Measurements from ENCODE around the gene CLN6.
A peak's percentile ranks its signal among the peaks of the same experiment; 100 is the strongest.

The CLN6 gene

DNA sequence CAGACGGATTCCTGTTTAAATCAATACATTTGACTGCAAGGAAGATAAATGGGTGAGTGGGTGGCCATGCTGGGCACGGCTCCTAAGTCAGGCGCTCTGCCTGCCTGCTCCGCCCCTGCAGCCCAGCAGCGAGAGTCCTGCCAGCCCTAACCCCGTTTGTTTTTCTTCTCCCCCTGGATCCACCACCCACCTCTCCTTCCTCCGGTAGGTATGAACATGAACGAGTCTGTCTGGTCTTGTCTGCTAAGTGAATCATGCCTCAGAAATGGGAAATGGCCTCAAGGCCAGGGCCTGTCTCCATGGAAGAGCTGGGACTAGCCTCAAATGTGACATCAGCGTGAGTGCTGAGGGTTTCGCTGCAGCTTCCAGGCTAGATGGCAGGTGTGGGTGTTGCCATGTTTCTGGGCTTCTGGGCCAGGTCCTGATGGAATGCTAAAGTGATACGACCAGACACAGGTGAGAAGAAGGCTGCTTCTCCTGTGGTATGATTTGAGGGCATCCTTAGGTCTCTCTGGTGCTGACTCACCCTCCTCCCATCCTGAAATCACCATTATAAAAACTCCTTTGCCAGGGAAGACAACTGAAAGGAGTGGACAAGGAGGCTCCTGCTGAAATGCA lies 42.4 kb upstream of the CLN6 start:
- no peaks in the 10 kb centered on the region for H3K9me3 ChIP-seq (ENCODE audit: insufficient read depth, low read depth, low read length)
- no peaks in the 10 kb centered on the region for H3K27me3 ChIP-seq (ENCODE audit: insufficient read depth, low read length)
- WGBS, result 37% methylated on average over 11 of the region's 11 CpGs
- H3K27ac ChIP-seq (ENCODE audit: low read depth, low read length), result 0 out of 2 replicates have a peak overlapping the region, but pooled peaks have one; percentile 9
- peaks cover 24% of the 10 kb centered on the region for H3K4me1 ChIP-seq (ENCODE audit: insufficient read depth, low read length)
- H3K9ac ChIP-seq (ENCODE audit: low read depth, low read length), result peak overlapping the region; percentile 12; the same call in 1 of the 2 replicates
- no peaks in the 10 kb centered on the region for H3K36me3 ChIP-seq (ENCODE audit: insufficient read depth, low read length)
- 0 out of 2 replicates have a peak overlapping the region, but pooled peaks have one; percentile 7 for H3K4me3 ChIP-seq (ENCODE audit: low read length)

DNA sequence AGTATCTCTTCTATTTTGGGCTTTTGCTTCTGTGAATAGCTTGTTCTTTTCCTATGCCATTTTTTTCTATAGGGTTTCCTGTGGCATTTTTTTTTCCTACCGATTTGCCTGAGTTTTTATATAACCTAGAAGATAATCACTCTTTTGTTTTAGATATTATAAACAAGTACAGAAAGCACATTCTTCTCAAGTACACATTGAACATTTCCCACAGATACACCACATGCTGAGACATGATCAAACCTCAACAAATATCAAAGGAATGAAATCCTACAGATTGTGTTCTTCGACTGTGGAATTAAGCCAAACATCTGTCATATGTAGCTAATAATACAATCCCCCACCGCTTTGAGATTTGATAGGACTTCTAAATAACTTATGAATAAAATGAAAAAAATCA lies 38.9 kb upstream of the CLN6 start:
- H3K36me3 ChIP-seq (ENCODE audit: insufficient read depth, low read length), result no peaks in the 10 kb centered on the region
- H3K4me3 ChIP-seq (ENCODE audit: low read length), result no peak overlapping the region
- H3K9ac ChIP-seq (ENCODE audit: low read depth, low read length), result no peak overlapping the region
- WGBS, result 83% methylated on average over 1 of the region's 3 CpGs
- H3K4me1 ChIP-seq (ENCODE audit: insufficient read depth, low read length), result peaks cover 48% of the 10 kb centered on the region
- no peaks in the 10 kb centered on the region for H3K27me3 ChIP-seq (ENCODE audit: insufficient read depth, low read length)
- H3K9me3 ChIP-seq (ENCODE audit: insufficient read depth, low read depth, low read length), result no peaks in the 10 kb centered on the region
- no peak overlapping the region for H3K27ac ChIP-seq (ENCODE audit: low read depth, low read length)

DNA sequence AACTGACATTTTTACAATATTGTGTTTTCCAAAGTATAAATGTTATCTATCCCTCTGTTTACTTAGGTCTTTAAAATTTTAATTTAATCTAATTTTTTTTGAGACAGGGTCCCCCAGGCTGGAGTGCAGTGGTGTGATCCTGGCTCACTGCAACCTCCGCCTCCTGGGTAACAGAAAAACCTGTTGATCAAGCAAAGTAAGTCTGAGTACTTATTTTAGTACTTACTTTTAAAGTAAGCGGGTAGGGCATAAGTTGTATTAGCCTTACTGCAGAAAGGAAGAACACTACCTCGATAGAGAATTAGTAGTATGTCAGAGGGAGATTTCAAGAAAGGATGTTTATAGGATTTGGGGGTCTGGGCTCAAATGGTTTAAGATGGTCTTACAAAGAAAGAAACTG lies 36.1 kb upstream of the CLN6 start:
- Histone ChIP-seq H3K27me3 (ENCODE audit: insufficient read depth, low read length) (no peaks in the 10 kb centered on the region), H3K36me3 (ENCODE audit: insufficient read depth, low read length) (no peaks in the 10 kb centered on the region), H3K9me3 (ENCODE audit: insufficient read depth, low read depth, low read length) (no peaks in the 10 kb centered on the region), H3K27ac (ENCODE audit: low read depth, low read length) (no peak overlapping the region), H3K9ac (ENCODE audit: low read depth, low read length) (no peak overlapping the region), H3K4me3 (ENCODE audit: low read length) (no peak overlapping the region), H3K4me1 (ENCODE audit: insufficient read depth, low read length) (peaks cover 40% of the 10 kb centered on the region)
- WGBS, result 91% methylated on average over 3 of the region's 3 CpGs

DNA sequence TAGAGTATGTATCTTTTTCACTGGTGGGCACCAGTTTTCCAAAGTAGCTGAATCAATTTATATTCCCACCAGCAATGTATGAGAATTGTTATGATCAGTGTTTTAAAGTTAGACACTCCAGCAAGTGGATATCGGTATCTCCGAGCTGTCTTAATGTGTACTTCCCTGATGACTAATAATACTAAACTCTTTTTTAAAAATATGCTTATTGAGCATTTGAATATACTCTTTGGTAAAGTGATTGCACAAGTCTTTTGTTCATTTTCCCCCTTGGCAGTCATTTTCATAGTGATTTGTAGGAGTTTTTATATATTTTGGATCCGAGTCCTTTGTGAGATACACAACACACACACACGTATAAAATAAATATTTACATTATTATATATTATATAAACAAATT lies 35.6 kb upstream of the CLN6 start:
- WGBS, result 100% methylated on average over 1 of the region's 4 CpGs
- Histone ChIP-seq H3K9me3 (ENCODE audit: insufficient read depth, low read depth, low read length) (no peaks in the 10 kb centered on the region), H3K4me1 (ENCODE audit: insufficient read depth, low read length) (peaks cover 40% of the 10 kb centered on the region), H3K27me3 (ENCODE audit: insufficient read depth, low read length) (no peaks in the 10 kb centered on the region), H3K4me3 (ENCODE audit: low read length) (no peak overlapping the region), H3K9ac (ENCODE audit: low read depth, low read length) (no peak overlapping the region), H3K36me3 (ENCODE audit: insufficient read depth, low read length) (no peaks in the 10 kb centered on the region), H3K27ac (ENCODE audit: low read depth, low read length) (no peak overlapping the region)

DNA sequence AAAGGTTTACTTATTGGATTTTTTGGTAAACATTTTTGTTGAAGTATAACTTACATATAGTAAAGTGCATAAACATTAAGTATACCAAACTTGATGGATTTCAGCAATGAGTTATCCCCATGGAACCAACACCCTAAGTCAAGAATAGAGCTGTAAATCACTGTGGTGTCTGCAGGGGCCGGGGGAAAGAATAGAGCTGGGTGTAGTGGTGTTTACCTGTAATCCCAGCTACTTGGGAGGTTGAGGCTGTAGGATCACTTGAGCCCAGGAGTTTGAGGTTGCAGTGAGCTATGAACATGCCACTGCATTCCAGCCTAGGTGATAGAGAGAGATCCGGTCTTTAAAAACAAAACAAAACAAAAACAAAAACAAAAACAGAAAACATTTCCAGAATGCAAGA lies 34.8 kb upstream of the CLN6 start:
- Histone ChIP-seq H3K9ac (ENCODE audit: low read depth, low read length) (no peak overlapping the region), H3K4me3 (ENCODE audit: low read length) (peak overlapping the region; percentile 1; the same call in 1 of the 2 replicates), H3K27ac (ENCODE audit: low read depth, low read length) (peak overlapping the region; percentile 11; the same call in 1 of the 2 replicates), H3K4me1 (ENCODE audit: insufficient read depth, low read length) (peaks cover 40% of the 10 kb centered on the region), H3K27me3 (ENCODE audit: insufficient read depth, low read length) (no peaks in the 10 kb centered on the region), H3K9me3 (ENCODE audit: insufficient read depth, low read depth, low read length) (no peaks in the 10 kb centered on the region), H3K36me3 (ENCODE audit: insufficient read depth, low read length) (no peaks in the 10 kb centered on the region)
- WGBS, result 42% methylated on average over 2 of the region's 2 CpGs

DNA sequence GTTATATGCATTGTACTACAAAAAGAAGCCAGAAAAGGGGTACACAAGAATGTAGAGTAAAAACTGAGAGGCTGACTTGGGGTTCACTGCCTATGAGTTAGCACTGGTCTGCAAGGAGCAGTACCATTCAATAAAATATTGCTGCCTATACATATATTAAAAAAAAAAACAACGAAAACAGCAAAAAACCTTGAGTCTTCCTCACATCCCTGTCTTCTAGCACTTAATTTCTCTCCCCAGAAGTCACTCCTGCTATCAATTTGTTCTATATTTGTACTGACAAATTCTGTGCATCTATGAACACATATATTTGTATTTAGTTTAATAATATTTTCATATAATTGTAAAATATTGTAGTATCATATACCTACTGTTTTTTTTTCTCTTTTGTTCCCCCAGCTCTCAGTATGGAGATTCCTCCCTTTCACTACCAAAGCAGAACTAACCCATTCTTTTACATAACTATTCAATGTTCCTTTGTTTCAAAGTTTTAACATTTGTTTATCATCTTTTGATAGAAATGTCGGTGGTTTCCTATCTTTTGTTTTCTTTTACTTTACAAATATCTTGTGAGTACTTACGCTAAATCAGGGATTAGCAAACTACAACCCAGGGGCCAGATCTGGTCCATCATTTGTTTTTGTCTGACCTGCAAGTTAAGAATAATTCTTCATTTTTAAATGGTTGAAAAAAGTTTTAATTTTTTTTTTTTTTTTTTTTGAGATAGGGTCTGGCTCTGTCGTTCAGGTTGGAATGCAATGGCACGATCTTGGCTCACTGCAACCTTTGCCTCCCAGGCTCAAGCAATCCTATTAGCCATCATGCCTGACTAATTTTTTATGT lies 33.2 kb upstream of the CLN6 start:
- H3K36me3 ChIP-seq (ENCODE audit: insufficient read depth, low read length), result no peaks in the 10 kb centered on the region
- no peaks in the 10 kb centered on the region for H3K9me3 ChIP-seq (ENCODE audit: insufficient read depth, low read depth, low read length)
- H3K4me3 ChIP-seq (ENCODE audit: low read length), result no peak overlapping the region
- no peak overlapping the region for H3K9ac ChIP-seq (ENCODE audit: low read depth, low read length)
- H3K27ac ChIP-seq (ENCODE audit: low read depth, low read length), result peak overlapping the region; percentile 74; the same call in 1 of the 2 replicates
- no peaks in the 10 kb centered on the region for H3K27me3 ChIP-seq (ENCODE audit: insufficient read depth, low read length)
- 33% methylated on average over 4 of the region's 5 CpGs for WGBS
- peaks cover 40% of the 10 kb centered on the region for H3K4me1 ChIP-seq (ENCODE audit: insufficient read depth, low read length)

DNA sequence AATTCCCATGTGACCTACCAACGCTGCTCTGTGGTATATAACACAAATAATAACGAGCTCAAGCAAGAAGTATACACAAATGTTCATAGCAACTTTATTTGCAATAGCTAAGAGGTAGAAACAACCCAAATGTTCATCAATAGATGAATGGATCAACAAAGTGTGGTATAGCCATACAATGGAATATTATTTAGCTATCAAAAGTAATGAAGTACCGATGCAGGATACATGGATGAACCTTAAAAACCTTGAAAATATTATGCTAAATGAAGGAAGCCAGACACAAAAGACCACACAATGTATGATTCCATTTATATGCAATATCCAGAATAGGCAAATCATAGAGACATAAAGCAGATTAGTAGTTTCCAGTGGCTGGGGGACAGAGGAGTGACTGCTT lies 32.5 kb upstream of the CLN6 start:
- Histone ChIP-seq H3K9ac (ENCODE audit: low read depth, low read length) (no peak overlapping the region), H3K4me1 (ENCODE audit: insufficient read depth, low read length) (peaks cover 45% of the 10 kb centered on the region), H3K36me3 (ENCODE audit: insufficient read depth, low read length) (no peaks in the 10 kb centered on the region), H3K27me3 (ENCODE audit: insufficient read depth, low read length) (no peaks in the 10 kb centered on the region), H3K4me3 (ENCODE audit: low read length) (no peak overlapping the region), H3K9me3 (ENCODE audit: insufficient read depth, low read depth, low read length) (no peaks in the 10 kb centered on the region), H3K27ac (ENCODE audit: low read depth, low read length) (no peak overlapping the region; the same call in 1 of the 2 replicates)
- 95% methylated on average over 3 of the region's 3 CpGs for WGBS

DNA sequence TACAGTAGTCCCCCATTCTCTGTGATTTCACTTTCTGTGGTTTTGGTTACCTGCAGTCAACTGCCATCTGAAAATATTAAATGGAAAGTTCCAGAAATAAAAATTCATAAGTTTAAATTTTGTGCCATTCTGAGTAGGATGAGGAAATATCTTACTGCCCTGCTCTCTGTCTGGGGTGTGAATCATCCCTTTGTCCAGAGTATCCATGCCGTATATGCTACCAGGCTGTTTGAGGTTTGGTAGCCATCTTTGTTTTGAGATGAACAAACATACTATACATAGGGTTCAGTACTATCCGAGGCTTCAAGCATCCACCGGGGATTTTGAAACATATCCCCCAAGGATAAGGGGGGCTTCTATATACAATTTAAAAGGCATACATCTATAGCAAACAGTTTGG lies 31.7 kb upstream of the CLN6 start:
- H3K9ac ChIP-seq (ENCODE audit: low read depth, low read length), result no peak overlapping the region
- H3K27me3 ChIP-seq (ENCODE audit: insufficient read depth, low read length), result no peaks in the 10 kb centered on the region
- H3K4me1 ChIP-seq (ENCODE audit: insufficient read depth, low read length), result peaks cover 47% of the 10 kb centered on the region
- H3K27ac ChIP-seq (ENCODE audit: low read depth, low read length), result no peak overlapping the region
- no peaks in the 10 kb centered on the region for H3K36me3 ChIP-seq (ENCODE audit: insufficient read depth, low read length)
- H3K9me3 ChIP-seq (ENCODE audit: insufficient read depth, low read depth, low read length), result no peaks in the 10 kb centered on the region
- WGBS, result no CpG with 5 or more reads among the region's 3 CpGs
- no peak overlapping the region for H3K4me3 ChIP-seq (ENCODE audit: low read length)

DNA sequence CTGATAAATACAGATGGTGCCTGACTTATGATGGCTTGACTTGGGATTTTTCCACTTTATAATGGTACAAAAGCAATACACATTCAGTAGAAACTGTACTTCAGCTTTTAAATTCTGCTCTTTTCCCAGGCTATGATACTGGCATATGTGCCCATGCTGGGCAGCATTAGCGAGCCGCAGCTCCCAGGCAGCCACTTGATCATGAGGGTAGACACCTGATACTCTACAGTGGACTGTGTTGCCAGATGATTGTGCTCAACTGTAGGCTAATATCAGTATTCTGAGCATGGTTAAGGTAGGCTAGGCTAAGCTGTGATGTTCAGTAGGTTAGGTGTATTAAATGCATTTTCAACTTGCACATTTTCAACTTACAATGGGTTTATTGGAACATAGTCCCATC lies 30.4 kb upstream of the CLN6 start:
- Histone ChIP-seq H3K4me3 (ENCODE audit: low read length) (no peak overlapping the region), H3K27ac (ENCODE audit: low read depth, low read length) (no peak overlapping the region), H3K4me1 (ENCODE audit: insufficient read depth, low read length) (peaks cover 34% of the 10 kb centered on the region), H3K36me3 (ENCODE audit: insufficient read depth, low read length) (no peaks in the 10 kb centered on the region), H3K9ac (ENCODE audit: low read depth, low read length) (no peak overlapping the region), H3K27me3 (ENCODE audit: insufficient read depth, low read length) (no peaks in the 10 kb centered on the region), H3K9me3 (ENCODE audit: insufficient read depth, low read depth, low read length) (no peaks in the 10 kb centered on the region)
- 90% methylated on average over 2 of the region's 2 CpGs for WGBS

DNA sequence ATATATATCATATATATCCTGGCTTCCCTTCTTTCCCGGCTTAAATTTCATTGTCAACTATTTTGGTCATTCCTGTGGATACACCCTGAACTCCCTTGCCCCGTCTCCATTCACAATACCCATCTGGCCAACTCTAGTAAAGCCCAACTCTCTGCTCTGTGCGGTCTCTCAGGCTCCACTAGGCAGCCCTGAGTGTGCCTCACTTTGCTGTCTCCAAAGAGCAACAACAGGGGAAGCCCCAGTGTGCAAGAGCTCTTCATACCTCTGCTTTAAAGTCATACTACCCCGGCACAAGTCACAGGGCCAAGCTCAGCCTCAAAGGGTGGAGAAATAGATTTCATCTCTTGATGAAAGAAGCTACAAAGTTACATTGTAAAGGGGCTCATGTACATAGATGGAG lies 29.2 kb upstream of the CLN6 start:
- Histone ChIP-seq H3K27me3 (ENCODE audit: insufficient read depth, low read length) (no peaks in the 10 kb centered on the region), H3K9ac (ENCODE audit: low read depth, low read length) (no peak overlapping the region), H3K27ac (ENCODE audit: low read depth, low read length) (no peak overlapping the region), H3K9me3 (ENCODE audit: insufficient read depth, low read depth, low read length) (no peaks in the 10 kb centered on the region), H3K4me3 (ENCODE audit: low read length) (no peak overlapping the region), H3K36me3 (ENCODE audit: insufficient read depth, low read length) (no peaks in the 10 kb centered on the region), H3K4me1 (ENCODE audit: insufficient read depth, low read length) (peaks cover 22% of the 10 kb centered on the region)
- WGBS, result 91% methylated on average over 4 of the region's 4 CpGs

DNA sequence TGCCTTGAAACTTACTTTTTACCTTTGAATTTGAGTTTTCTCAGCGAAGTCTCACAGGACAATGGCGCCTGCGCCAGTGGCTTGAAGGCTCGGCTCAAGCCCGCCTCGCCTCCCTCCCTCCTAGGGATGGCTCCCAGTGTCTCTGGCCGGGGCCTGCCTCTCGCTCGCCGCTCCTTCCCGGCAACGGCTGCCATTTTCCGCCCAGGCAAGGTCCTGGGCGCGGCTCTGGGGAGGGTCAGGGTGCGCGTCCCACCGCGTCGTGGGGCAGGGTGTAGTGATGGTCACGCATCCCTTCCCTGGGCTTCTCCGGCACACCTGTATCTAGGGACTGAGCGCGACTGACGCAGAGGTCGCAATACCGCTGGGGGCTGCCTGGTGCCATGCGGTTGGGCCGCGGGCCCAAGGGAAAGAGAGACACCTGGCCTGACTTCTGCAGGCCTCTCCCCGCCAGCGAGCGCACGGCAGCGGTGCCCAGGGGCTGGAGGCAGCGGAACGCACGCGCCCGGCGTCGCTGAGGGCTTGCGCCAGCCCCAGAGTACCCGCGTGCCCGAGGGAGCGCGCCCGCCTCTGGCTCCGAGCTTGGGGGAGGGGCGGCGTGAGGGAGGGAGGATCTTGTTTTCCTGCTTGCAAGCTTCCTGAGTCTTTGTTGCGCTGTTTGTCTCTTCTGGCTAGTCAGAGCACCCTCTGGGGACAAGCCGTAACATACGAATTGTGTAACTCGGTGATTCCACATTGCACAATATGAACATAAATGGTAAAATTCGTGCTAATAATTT lies 27.3 kb upstream of the CLN6 start:
- H3K36me3 ChIP-seq (ENCODE audit: insufficient read depth, low read length), result no peaks in the 10 kb centered on the region
- peaks cover 8% of the 10 kb centered on the region for H3K4me1 ChIP-seq (ENCODE audit: insufficient read depth, low read length)
- no peaks in the 10 kb centered on the region for H3K9me3 ChIP-seq (ENCODE audit: insufficient read depth, low read depth, low read length)
- no peaks in the 10 kb centered on the region for H3K27me3 ChIP-seq (ENCODE audit: insufficient read depth, low read length)
- H3K27ac ChIP-seq (ENCODE audit: low read depth, low read length), result peak overlapping the region; percentile 89
- WGBS, result 4% methylated on average over 56 of the region's 57 CpGs
- H3K4me3 ChIP-seq (ENCODE audit: low read length), result peak overlapping the region; percentile 63
- H3K9ac ChIP-seq (ENCODE audit: low read depth, low read length), result peak overlapping the region; percentile 89
